Spleen (tissue), 7 donors: ENCODE results near the gene EPN2.

Experiments
- POLR2A ChIP-seq, 3 donors: fragments of 450-650 bp; IDR thresholded peaks; one replicate each; pipeline ENCODE4 v1.5.1; 2017; ENCODE audit warnings: antibody characterized with exemption in 3 of 3, mild to moderate bottlenecking in 1 of 3
- TF ChIP-seq, protein P1 (sequence below), 11 experiments: fragments of 200-600 bp in 7 of 11; fragments of 450-650 bp in 4 of 11; sonication (generic) in 4 of 11; IDR thresholded peaks in 8 of 11; conservative IDR thresholded peaks in 3 of 11; 1 replicate in 7 of 11; 2 replicates in 4 of 11; pipeline versions ENCODE4 v1.4.0 to v1.8.0; 2016 to 2021; ENCODE audit warnings: antibody characterized with exemption in 11 of 11, inconsistent platforms in 4 of 11, mild to moderate bottlenecking in 1 of 11
- donor health status: DM: no; HTN: no; CAD: no; lungs with moderate emphysema.
- donor health status: DM: no; HTN: no; CAD: no.
- donor health status: DM: no; HTN: no; CAD: no.

DNA sequence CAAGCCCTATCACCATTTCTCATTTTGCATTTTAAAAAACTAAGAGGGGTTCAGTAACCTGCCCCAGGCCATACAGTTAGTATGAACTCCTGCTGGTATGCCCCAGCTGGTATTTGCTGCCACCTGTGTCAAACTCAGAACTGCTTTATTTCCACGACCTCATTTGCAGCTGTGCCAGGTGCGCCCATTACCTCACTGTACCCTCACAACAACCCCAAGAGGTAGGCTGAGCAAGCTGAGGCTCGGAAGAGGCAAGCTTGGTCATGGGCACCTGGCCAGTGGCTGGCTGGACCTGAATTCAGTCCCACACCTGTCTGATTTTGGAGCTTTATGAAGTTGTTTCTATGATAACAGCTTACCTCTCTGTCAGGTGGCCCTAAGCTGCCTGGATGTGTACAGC, 7.6 kb downstream of the EPN2 start:
- TF ChIP-seq, protein P1, sequence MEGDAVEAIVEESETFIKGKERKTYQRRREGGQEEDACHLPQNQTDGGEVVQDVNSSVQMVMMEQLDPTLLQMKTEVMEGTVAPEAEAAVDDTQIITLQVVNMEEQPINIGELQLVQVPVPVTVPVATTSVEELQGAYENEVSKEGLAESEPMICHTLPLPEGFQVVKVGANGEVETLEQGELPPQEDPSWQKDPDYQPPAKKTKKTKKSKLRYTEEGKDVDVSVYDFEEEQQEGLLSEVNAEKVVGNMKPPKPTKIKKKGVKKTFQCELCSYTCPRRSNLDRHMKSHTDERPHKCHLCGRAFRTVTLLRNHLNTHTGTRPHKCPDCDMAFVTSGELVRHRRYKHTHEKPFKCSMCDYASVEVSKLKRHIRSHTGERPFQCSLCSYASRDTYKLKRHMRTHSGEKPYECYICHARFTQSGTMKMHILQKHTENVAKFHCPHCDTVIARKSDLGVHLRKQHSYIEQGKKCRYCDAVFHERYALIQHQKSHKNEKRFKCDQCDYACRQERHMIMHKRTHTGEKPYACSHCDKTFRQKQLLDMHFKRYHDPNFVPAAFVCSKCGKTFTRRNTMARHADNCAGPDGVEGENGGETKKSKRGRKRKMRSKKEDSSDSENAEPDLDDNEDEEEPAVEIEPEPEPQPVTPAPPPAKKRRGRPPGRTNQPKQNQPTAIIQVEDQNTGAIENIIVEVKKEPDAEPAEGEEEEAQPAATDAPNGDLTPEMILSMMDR (IDR thresholded peaks at IDR 0.05 in 8 of 11, conservative IDR thresholded peaks at IDR 0.05 in 3 of 11): no peak
- no peak for TF ChIP-seq POLR2A (IDR thresholded peaks at IDR 0.05)
